Gastroesophageal sphincter (tissue), 4 donors: ENCODE measurements around the gene CDH15. TPM values are rescaled to one million over a fixed set of nuclear protein-coding genes. Genes with fewer than 3 reads are reported as not detected.

ENCODE experiments used
- ATAC-seq: fragments of 150-250 bp; one replicate; pipeline ENCODE4 v1.9.1; 2016; ENCODE audit warnings: mild to moderate bottlenecking, moderate library complexity
- H3K27ac ChIP-seq, 4 donors: fragments of 200-600 bp; sonication (generic) in 3 of 4; 1 replicate in 3 of 4; 2 replicates in 1 of 4; pipeline ENCODE4 v1.5.1; 2016 to 2019
- H3K27me3 ChIP-seq: fragments of 200-600 bp; sonication (generic); one replicate; pipeline ENCODE4 v1.5.1; 2019
- H3K36me3 ChIP-seq, 2 donors: fragments of 200-600 bp; sonication (generic); one replicate each; pipeline ENCODE4 v1.5.1; 2019; ENCODE audit warnings: control low read depth in 1 of 2
- H3K4me1 ChIP-seq, 3 donors: fragments of 200-600 bp; sonication (generic); 1 replicate in 2 of 3; 2 replicates in 1 of 3; pipeline ENCODE4 v1.5.1; 2016 to 2019; ENCODE audit warnings: control low read depth in 2 of 3
- H3K4me3 ChIP-seq, 2 donors: fragments of 200-600 bp; sonication (generic); one replicate each; pipeline ENCODE4 v1.5.1; 2019; ENCODE audit warnings: mild to moderate bottlenecking in 1 of 2, moderate library complexity in 1 of 2
- H3K9me3 ChIP-seq, 3 donors: fragments of 200-600 bp; sonication (generic); one replicate each; pipeline ENCODE4 v1.5.1; 2017 to 2019; ENCODE audit warnings: control low read depth in 2 of 3
- CTCF ChIP-seq, 4 experiments: fragments of 200-600 bp in 2 of 4; fragments of 450-650 bp in 2 of 4; sonication (generic) in 1 of 4; IDR thresholded peaks; one replicate each; pipeline ENCODE4 v1.5.1; 2017 to 2019; ENCODE audit warnings: antibody characterized with exemption in 4 of 4, mild to moderate bottlenecking in 2 of 4, moderate library complexity in 2 of 4
- EP300 ChIP-seq: sonication (generic); formaldehyde crosslinking; IDR thresholded peaks from one replicate; pipeline ENCODE4 v1.6.1; 2017; ENCODE audit warnings: antibody characterized with exemption, mild to moderate bottlenecking
- POLR2A ChIP-seq, 2 donors: fragments of 450-650 bp; IDR thresholded peaks; one replicate each; pipeline ENCODE4 v1.6.1; 2017; ENCODE audit warnings: antibody characterized with exemption in 2 of 2, mild to moderate bottlenecking in 2 of 2, moderate library complexity in 1 of 2
- POLR2AphosphoS5 ChIP-seq: sonication (generic); formaldehyde crosslinking; IDR thresholded peaks from one replicate; pipeline ENCODE4 v1.6.1; 2017; ENCODE audit warnings: antibody characterized with exemption
- WGBS, 2 donors: methylation state at CpG; one replicate each; pipeline ENCODE4 v1.1.5; 2018; ENCODE audit warnings: low coverage in 1 of 2; 5-methylcytosine and 5-hydroxymethylcytosine counted together
- total RNA-seq, 4 donors: library from RNA; depleted of rRNA; stranded (reverse); fragments of >200 nt; gene quantifications; one replicate each; pipeline ENCODE4 v1.1.0, GENCODE V29; 2016

Gene CDH15
- total RNA-seq, 4 donors from 2014 or later = 0.15 to 1.1 (median 0.27) TPM; not detected in 1

- 27% methylated on average over 2 of the region's 18 CpGs; no CpG with 5 or more reads in 1 of the 2 donors for WGBS, 2 donors
Observed at GRCh38 chr16:89167425-89167941, 4.1 kb upstream of the CDH15 start.

DNA sequence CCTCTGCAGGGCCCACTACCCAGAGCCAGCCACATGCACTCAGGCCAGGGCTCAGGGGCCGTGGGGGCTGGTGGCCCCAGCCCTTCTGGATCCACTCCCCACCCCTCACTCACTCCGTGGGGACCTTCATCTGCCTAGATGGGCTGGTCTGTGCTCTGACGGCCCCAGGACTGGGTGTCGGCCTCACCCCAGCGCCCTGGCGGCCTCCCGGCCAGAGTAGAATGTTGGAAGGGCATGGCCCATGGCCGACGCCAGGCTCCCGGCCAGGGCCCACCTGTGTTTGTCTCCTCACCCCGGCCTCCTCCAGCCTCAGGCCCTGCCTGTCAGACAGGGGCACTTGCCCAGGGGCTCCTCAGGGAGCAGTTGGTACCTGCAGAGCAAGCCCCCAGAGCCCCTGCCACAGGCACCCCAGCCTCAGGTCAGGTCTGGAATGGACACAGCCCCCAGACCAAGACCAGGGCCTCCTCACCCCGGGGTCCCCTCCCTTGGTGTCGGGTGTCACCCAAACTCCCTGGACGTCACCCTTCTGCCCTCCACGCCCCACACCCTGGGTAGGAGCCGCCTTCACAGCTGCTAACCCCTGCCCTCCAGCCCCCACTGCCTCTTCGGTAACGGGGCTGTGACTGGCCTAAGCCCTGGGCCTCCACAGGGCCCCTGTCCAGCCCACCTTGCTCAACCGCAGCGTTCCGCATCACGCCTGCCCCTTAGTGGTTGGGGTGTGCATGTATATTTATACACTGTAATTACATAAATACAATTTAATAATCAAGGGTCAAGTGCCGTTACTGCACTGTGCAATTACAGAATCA lies 3.0 kb upstream of the CDH15 start:
- H3K27ac ChIP-seq = no peak overlapping the region
- TF ChIP-seq POLR2A (IDR thresholded peaks at IDR 0.05) (no peak), CTCF (IDR thresholded peaks at IDR 0.05) (no peak), POLR2AphosphoS5 (no peak), EP300 (no peak)
- H3K27me3 ChIP-seq = peaks cover 93% of the 10 kb centered on the region
- WGBS, 2 donors = 42% methylated on average over 3 of the region's 23 CpGs; no CpG with 5 or more reads in 1 of the 2 donors
- H3K4me1 ChIP-seq = peaks cover 0 to 34% (median 21%) of the 10 kb centered on the region in 3 donors
- no peaks in the 10 kb centered on the region for H3K9me3 ChIP-seq
- H3K4me3 ChIP-seq = no peak overlapping the region
- no peak for ATAC-seq
- no peaks in the 10 kb centered on the region for H3K36me3 ChIP-seq

More at GRCh38 chr16:89167425-89167941, 4.1 kb upstream of the CDH15 start:
- Histone ChIP-seq H3K36me3 (no peaks in the 10 kb centered on the region), H3K27ac (no peak overlapping the region), H3K4me3 (no peak overlapping the region), H3K4me1 (peaks cover 0 to 34% (median 21%) of the 10 kb centered on the region in 3 donors), H3K27me3 (peaks cover 97% of the 10 kb centered on the region), H3K9me3 (no peaks in the 10 kb centered on the region)
- ATAC-seq = peak; percentile 51
- TF ChIP-seq CTCF (IDR thresholded peaks at IDR 0.05) (peak in 3 of 4 experiments; percentile 65 to 79 (median 68)), POLR2AphosphoS5 (no peak)

- peaks cover 0 to 34% (median 21%) of the 10 kb centered on the region in 3 donors for H3K4me1 ChIP-seq
- TF ChIP-seq EP300 (no peak), CTCF (IDR thresholded peaks at IDR 0.05) (no peak), POLR2AphosphoS5 (no peak), POLR2A (IDR thresholded peaks at IDR 0.05) (no peak)
- no peaks in the 10 kb centered on the region for H3K9me3 ChIP-seq
- H3K27ac ChIP-seq = no peak overlapping the region
- H3K27me3 ChIP-seq = peaks cover 87% of the 10 kb centered on the region
- no peak for ATAC-seq
- WGBS, 2 donors = no CpG with 5 or more reads among the region's 14 CpGs
- H3K4me3 ChIP-seq = no peak overlapping the region
- no peaks in the 10 kb centered on the region for H3K36me3 ChIP-seq
Observed at GRCh38 chr16:89169778-89170177, 1.8 kb upstream of the CDH15 start.

DNA sequence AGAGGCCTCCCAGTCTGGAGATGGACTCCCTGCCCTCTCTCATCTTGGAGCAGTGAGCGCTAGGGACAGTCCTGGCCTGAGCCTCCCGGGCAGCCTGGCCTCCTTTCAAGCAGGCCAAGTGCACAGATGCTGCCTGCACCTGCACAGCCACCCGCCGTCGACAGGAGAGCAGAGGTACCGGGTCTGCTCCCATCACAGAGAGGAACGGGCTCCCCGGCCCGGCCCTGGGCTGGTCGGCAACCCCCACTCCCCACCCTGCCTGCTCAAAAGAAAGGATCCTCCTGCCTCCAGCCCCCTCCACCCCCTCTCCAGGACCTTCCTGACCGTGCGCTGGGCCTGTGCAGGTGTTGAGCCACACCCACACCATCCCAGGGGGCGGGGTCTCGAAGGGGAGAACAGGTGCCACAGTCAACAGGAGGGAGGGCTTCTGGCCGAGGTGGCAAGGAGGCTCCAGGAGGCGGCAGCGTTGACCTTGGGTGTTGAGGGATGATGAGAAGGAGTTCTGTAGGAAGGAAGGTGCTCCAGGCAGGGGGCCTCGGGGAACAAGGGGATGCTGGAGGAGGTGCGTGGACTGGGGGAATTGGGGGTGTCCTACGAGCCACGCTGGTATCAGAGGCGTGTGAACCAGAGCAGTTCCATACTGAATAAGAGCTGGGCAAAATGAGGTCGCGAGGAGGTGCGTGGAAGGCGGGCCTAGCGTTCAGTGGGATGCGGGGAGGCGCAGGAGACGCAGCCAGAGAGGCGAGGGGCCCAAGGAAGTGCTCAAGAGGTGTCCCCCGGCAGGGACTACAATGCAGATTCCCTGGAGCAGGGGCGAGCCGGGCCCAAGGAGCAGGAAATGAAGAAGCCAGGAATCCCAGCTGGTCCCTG lies 967 bp upstream of the CDH15 start:
- TF ChIP-seq CTCF (IDR thresholded peaks at IDR 0.05) = no peak
- TF ChIP-seq POLR2AphosphoS5 = no peak
- no peak for TF ChIP-seq POLR2A (IDR thresholded peaks at IDR 0.05)
- no peak for TF ChIP-seq EP300
- ATAC-seq = no peak
- 0 to 10% methylated on average over 6 to 11 of the region's 34 CpGs for WGBS, 2 donors
- no peaks in the 10 kb centered on the region for H3K36me3 ChIP-seq
- H3K4me3 ChIP-seq = peak overlapping the region in 1 of 2 donors; percentile 43
- no peaks in the 10 kb centered on the region for H3K9me3 ChIP-seq
- peaks cover 0 to 34% (median 21%) of the 10 kb centered on the region in 3 donors for H3K4me1 ChIP-seq
- peaks cover 87% of the 10 kb centered on the region for H3K27me3 ChIP-seq
- H3K27ac ChIP-seq = no peak overlapping the region
